Neural cell (in vitro differentiated cells): ENCODE measurements around the gene SNRPE.

ENCODE experiments used
- CTCF ChIP-seq: fragments of 450-650 bp; IDR thresholded peaks from 2 replicates; pipeline ENCODE4 v1.5.1; 2014; ENCODE audit warnings: antibody characterized with exemption, mild to moderate bottlenecking, moderate library complexity; ENCODE audit not compliant: poor library complexity, severe bottlenecking
- EZH2 ChIP-seq: fragments of 200-600, 300-800 bp; shearing (Covaris generic), sonication (generic); IDR thresholded peaks from 2 replicates; pipeline ENCODE4 v1.6.1; 2014; ENCODE audit warnings: antibody characterized with exemption, low read length, borderline replicate concordance, mild to moderate bottlenecking; ENCODE audit not compliant: insufficient read depth, poor library complexity, severe bottlenecking
- MXI1 ChIP-seq: fragments of 450-650 bp; conservative IDR thresholded peaks from 2 replicates; pipeline ENCODE4 v1.6.1; 2014; ENCODE audit warnings: antibody characterized with exemption, mild to moderate bottlenecking; ENCODE audit not compliant: poor library complexity, severe bottlenecking
- POLR2AphosphoS5 ChIP-seq: IDR thresholded peaks from 2 replicates; pipeline ENCODE4 v1.6.1; 2012
- RAD21 ChIP-seq: fragments of 450-650 bp; conservative IDR thresholded peaks from 2 replicates; pipeline ENCODE4 v1.6.1; 2014; ENCODE audit warnings: antibody characterized with exemption, mild to moderate bottlenecking, moderate library complexity
- SMC3 ChIP-seq: fragments of 450-650 bp; conservative IDR thresholded peaks from 2 replicates; pipeline ENCODE4 v1.6.1; 2014; ENCODE audit warnings: antibody characterized with exemption, mild to moderate bottlenecking, moderate library complexity; ENCODE audit not compliant: poor library complexity

DNA sequence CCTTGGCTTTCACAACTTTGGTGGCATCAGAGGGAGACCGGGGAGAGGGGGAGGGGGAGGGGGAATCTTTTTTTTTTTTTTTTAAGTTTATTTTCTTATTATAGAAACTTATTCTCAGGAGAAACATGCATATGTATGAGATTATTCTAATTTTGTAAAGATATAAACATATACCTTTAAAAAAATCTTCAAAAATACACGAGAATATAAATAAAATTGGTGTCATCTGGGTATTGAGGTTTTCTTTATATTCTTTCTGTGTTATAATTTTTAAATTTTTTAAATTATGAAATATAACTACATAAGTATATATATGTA, 18.9 kb upstream of the SNRPE start:
- no peak for TF ChIP-seq CTCF
- TF ChIP-seq SMC3: no peak
- TF ChIP-seq RAD21: no peak
- TF ChIP-seq MXI1: no peak
- no peak for TF ChIP-seq EZH2
- no peak for TF ChIP-seq POLR2AphosphoS5
